SK-N-SH treated with all-trans-retinoic acid at 6 μM for 48 hours (cell line): Measurements from ENCODE around the gene DERA.

Source experiments
- ATAC-seq: fragments of 200-7000 bp; cut with Tn5 transposase; 3 replicates; pipeline ENCODE4 v1.9.1; 2020; ENCODE audit warnings: mild to moderate bottlenecking, moderate library complexity
- ARNTL ChIP-seq: fragments of 450-650 bp; formaldehyde crosslinking; IDR thresholded peaks from 2 replicates; pipeline ENCODE4 v1.5.0; 2020; ENCODE audit warnings: low read depth, mild to moderate bottlenecking, moderate library complexity, borderline replicate concordance
- BACH2 ChIP-seq: fragments of 250-450 bp; sonication (Bioruptor Pico); IDR thresholded peaks from 2 replicates; pipeline ENCODE4 v1.9.0; 2021; ENCODE audit warnings: mild to moderate bottlenecking, borderline replicate concordance
- CREB5 ChIP-seq: fragments of 250-450 bp; sonication (Bioruptor Pico); IDR thresholded peaks from 2 replicates; pipeline ENCODE4 v1.5.1; 2020; ENCODE audit warnings: low read depth, mild to moderate bottlenecking, moderate library complexity
- CSDC2 ChIP-seq: fragments of 250-450 bp; sonication (Bioruptor Pico); IDR thresholded peaks from 2 replicates; pipeline ENCODE4 v1.5.0; 2020; ENCODE audit warnings: mild to moderate bottlenecking, moderate library complexity
- CSRNP3 ChIP-seq: fragments of 250-450 bp; sonication (Bioruptor Pico); IDR thresholded peaks from 2 replicates; pipeline ENCODE4 v1.5.1; 2021; ENCODE audit warnings: mild to moderate bottlenecking, moderate library complexity
- GLIS3 ChIP-seq: fragments of 250-450 bp; sonication (Bioruptor Pico); IDR thresholded peaks from 2 replicates; pipeline ENCODE4 v1.5.0; 2020; ENCODE audit warnings: mild to moderate bottlenecking, moderate library complexity
- ISL1 ChIP-seq: fragments of 250-450 bp; sonication (Bioruptor Pico); IDR thresholded peaks from 2 replicates; pipeline ENCODE4 v2.1.2; 2022; ENCODE audit warnings: mild to moderate bottlenecking, moderate library complexity
- OSR1 ChIP-seq: fragments of 250-450 bp; sonication (Bioruptor Pico); IDR thresholded peaks from 2 replicates; pipeline ENCODE4 v1.8.0; 2022; ENCODE audit warnings: moderate library complexity, mild to moderate bottlenecking, inconsistent platforms
- PATZ1 ChIP-seq: fragments of 250-450 bp; sonication (Bioruptor Pico); IDR thresholded peaks from 2 replicates; pipeline ENCODE4 v1.8.0; 2020; ENCODE audit warnings: mild to moderate bottlenecking, moderate library complexity, borderline replicate concordance
- POU6F1 ChIP-seq: fragments of 250-450 bp; sonication (Bioruptor Pico); IDR thresholded peaks from 2 replicates; pipeline ENCODE4 v1.8.0; 2021; ENCODE audit warnings: low read depth, mild to moderate bottlenecking, moderate library complexity, borderline replicate concordance
- PPARA ChIP-seq: fragments of 250-450 bp; sonication (Bioruptor Pico); IDR thresholded peaks from 2 replicates; pipeline ENCODE4 v1.5.0; 2020; ENCODE audit warnings: mild to moderate bottlenecking, borderline replicate concordance
- SNAI2 ChIP-seq: fragments of 250-450 bp; sonication (Bioruptor Pico); IDR thresholded peaks from 2 replicates; pipeline ENCODE4 v1.5.0; 2020; ENCODE audit warnings: mild to moderate bottlenecking, moderate library complexity
- TCF4 ChIP-seq: fragments of 250-450 bp; sonication (Bioruptor Pico); IDR thresholded peaks from 2 replicates; pipeline ENCODE4 v1.8.0; 2021; ENCODE audit warnings: mild to moderate bottlenecking, moderate library complexity, borderline replicate concordance
- TOX ChIP-seq: fragments of 250-450 bp; sonication (Bioruptor Pico); IDR thresholded peaks from 2 replicates; pipeline ENCODE4 v1.8.0; 2021; ENCODE audit warnings: mild to moderate bottlenecking, moderate library complexity, borderline replicate concordance
- TSHZ2 ChIP-seq: fragments of 250-450 bp; sonication (Bioruptor Pico); IDR thresholded peaks from 2 replicates; pipeline ENCODE4 v1.5.0; 2020; ENCODE audit warnings: mild to moderate bottlenecking, moderate library complexity
- ZC3H10 ChIP-seq: fragments of 250-450 bp; sonication (Bioruptor Pico); IDR thresholded peaks from 2 replicates; pipeline ENCODE4 v1.5.1; 2021; ENCODE audit warnings: mild to moderate bottlenecking, moderate library complexity
- ZFP3 ChIP-seq: fragments of 250-450 bp; sonication (Bioruptor Pico); IDR thresholded peaks from 2 replicates; pipeline ENCODE4 v1.5.0; 2020; ENCODE audit warnings: mild to moderate bottlenecking, moderate library complexity
- ZNF565 ChIP-seq: fragments of 450-650 bp; formaldehyde crosslinking; conservative IDR thresholded peaks from 2 replicates; pipeline ENCODE4 v1.5.0; 2020; ENCODE audit warnings: low read depth, mild to moderate bottlenecking, moderate library complexity
- ZNF70 ChIP-seq: fragments of 450-650 bp; formaldehyde crosslinking; IDR thresholded peaks from 2 replicates; pipeline ENCODE4 v1.5.0; 2020; ENCODE audit warnings: mild to moderate bottlenecking, moderate library complexity
- ZNF8 ChIP-seq: fragments of 450-650 bp; formaldehyde crosslinking; IDR thresholded peaks from 2 replicates; pipeline ENCODE4 v1.5.0; 2020; ENCODE audit warnings: mild to moderate bottlenecking, moderate library complexity

DERA gene

GRCh38 chr12:16063726-16064125 lies 152.6 kb downstream of the DERA start:
- ATAC-seq, result no peak
- TF ChIP-seq ARNTL (CRISPR knock-in tag), result no peak
- no peak for TF ChIP-seq ZC3H10 (CRISPR knock-in tag)
- TF ChIP-seq ZNF70 (CRISPR knock-in tag), result no peak
- no peak for TF ChIP-seq TOX (CRISPR knock-in tag)
- no peak for TF ChIP-seq PPARA (CRISPR knock-in tag)
- no peak for TF ChIP-seq GLIS3 (CRISPR knock-in tag)
- TF ChIP-seq BACH2 (CRISPR knock-in tag), result no peak

GRCh38 chr12:16070113-16070512 lies 159.0 kb downstream of the DERA start:
- no peak for ATAC-seq
- TF ChIP-seq ZNF8 (CRISPR knock-in tag) (no peak), SNAI2 (CRISPR knock-in tag) (no peak), OSR1 (CRISPR knock-in tag) (no peak), ARNTL (CRISPR knock-in tag) (no peak), TSHZ2 (CRISPR knock-in tag) (no peak), ZNF70 (CRISPR knock-in tag) (no peak)

GRCh38 chr12:16072678-16073077 lies 161.5 kb downstream of the DERA start:
- TF ChIP-seq TOX (CRISPR knock-in tag) (no peak), CSDC2 (no peak), ARNTL (CRISPR knock-in tag) (no peak), CSRNP3 (CRISPR knock-in tag) (no peak), ZNF70 (CRISPR knock-in tag) (no peak), TCF4 (no peak), TSHZ2 (CRISPR knock-in tag) (no peak), BACH2 (CRISPR knock-in tag) (no peak), CREB5 (CRISPR knock-in tag) (no peak), PATZ1 (CRISPR knock-in tag) (no peak), ZC3H10 (CRISPR knock-in tag) (no peak), ISL1 (CRISPR knock-in tag) (no peak)
- no peak for ATAC-seq

- TF ChIP-seq POU6F1 (no peak), ZFP3 (CRISPR knock-in tag) (no peak), ZNF70 (CRISPR knock-in tag) (no peak), OSR1 (CRISPR knock-in tag) (no peak), ARNTL (CRISPR knock-in tag) (no peak), CSDC2 (no peak), ZC3H10 (CRISPR knock-in tag) (no peak), ZNF565 (CRISPR knock-in tag) (no peak), CREB5 (CRISPR knock-in tag) (no peak), CSRNP3 (CRISPR knock-in tag) (no peak)
- TF ChIP-seq, all 23 proteins: peak for 0
- no peak for ATAC-seq
Measured at GRCh38 chr12:16074894-16075293, 163.8 kb downstream of the DERA start.
